Panc1 (cell line): ENCODE data around the gene ADAMTSL2. TPM values are rescaled to one million over a fixed set of nuclear protein-coding genes. Genes with fewer than 3 reads are reported as not detected.

Source experiments
- ATAC-seq: fragments of 200-7000 bp; cut with Tn5 transposase; 2 replicates; pipeline ENCODE4 v1.9.1; 2020; ENCODE audit warnings: mild to moderate bottlenecking, moderate library complexity
- BruUV-seq: library from RNA; stranded (reverse); fragments of 400-500 nt; replicated peaks from 2 replicates; lab custom pipeline; 2021; lab: Mats Ljungman, UMichigan
- CTCF ChIA-PET: fragments of 300-600 bp; sonication (Branson Sonifier 250); formaldehyde crosslinking; loops from one replicate; lab custom pipeline; 2022; ENCODE audit warnings: antibody characterized with exemption; lab: Charles Lee
- POLR2A ChIA-PET: fragments of 300-600 bp; sonication (Branson Sonifier 250); formaldehyde crosslinking; loops from one replicate; lab custom pipeline; 2022; ENCODE audit warnings: antibody characterized with exemption; lab: Charles Lee
- DNase-seq: peaks from one replicate; pipeline ENCODE4 v3.0.0-alpha.2; 2010; ENCODE audit warnings: low read depth, low spot score
- H3K27ac ChIP-seq: 2 replicates; pipeline ENCODE4 v1.5.1; 2011; ENCODE audit warnings: mild to moderate bottlenecking, low read length, inconsistent platforms
- H3K27me3 ChIP-seq: fragments of 200-500 bp; sonication (Bioruptor generic); 2 replicates; pipeline ENCODE4 v1.6.0; 2014; ENCODE audit warnings: low read length, inconsistent platforms; ENCODE audit not compliant: control insufficient read depth, insufficient read depth
- H3K36me3 ChIP-seq: fragments of 200-500 bp; sonication (Bioruptor generic); 2 replicates; pipeline ENCODE4 v1.5.1; 2014; ENCODE audit warnings: inconsistent platforms, mild to moderate bottlenecking, low read length, moderate library complexity; ENCODE audit not compliant: control insufficient read depth, insufficient read depth
- H3K4me1 ChIP-seq: 2 replicates; pipeline ENCODE4 v1.5.1; 2011; ENCODE audit warnings: inconsistent platforms, mild to moderate bottlenecking, low read length, moderate library complexity; ENCODE audit not compliant: control insufficient read depth, insufficient read depth
- H3K4me3 ChIP-seq, 2 experiments: 2 replicates each; pipeline ENCODE4 v1.5.1; 2011 to 2012; ENCODE audit warnings: low read depth in 2 of 2, low read length in 2 of 2, mild to moderate bottlenecking in 2 of 2, inconsistent platforms in 1 of 2, moderate library complexity in 1 of 2
- H3K9me3 ChIP-seq: fragments of 200-500 bp; sonication (Bioruptor generic); 2 replicates; pipeline ENCODE4 v1.5.1; 2014; ENCODE audit warnings: low read depth, mild to moderate bottlenecking, inconsistent platforms, low read length, moderate library complexity; ENCODE audit not compliant: control insufficient read depth, insufficient read depth
- POLR2AphosphoS5 ChIP-seq: IDR thresholded peaks from 2 replicates; pipeline ENCODE4 v1.6.1; 2012; ENCODE audit warnings: mild to moderate bottlenecking, low read depth, low read length, moderate library complexity
- SIN3A ChIP-seq: IDR thresholded peaks from 2 replicates; pipeline ENCODE4 v1.6.1; 2012; ENCODE audit warnings: low read depth, mild to moderate bottlenecking, low read length, moderate library complexity, borderline replicate concordance; ENCODE audit not compliant: insufficient read depth
- TCF7L2 ChIP-seq: IDR thresholded peaks from 2 replicates; pipeline ENCODE4 v1.6.1; 2011; ENCODE audit warnings: mild to moderate bottlenecking, low read depth, low read length, inconsistent platforms
- in situ Hi-C: cut with HindIII; loops from 2 replicates; pipeline ENCODE4 v1.10.0; 2016; ENCODE audit warnings: low sequenced_read_pairs, low pct_unique_long_range_greater_than_20kb
- intact Hi-C: fragments of 100-400 bp; cut with micrococcal nuclease; formaldehyde crosslinking; loops from one replicate; pipeline ENCODE4 v1.10.0; 2022; ENCODE audit not compliant: unreplicated experiment
- total RNA-seq: library from RNA; stranded (reverse); gene quantifications from one replicate; pipeline ENCODE4 v1.2.1, GENCODE V29; 2021; ENCODE audit not compliant: unreplicated experiment
- TF ChIP-seq, protein P1 (sequence below): fragments of 450-650 bp; IDR thresholded peaks from 2 replicates; pipeline ENCODE4 v1.5.1; 2017; ENCODE audit warnings: mild to moderate bottlenecking
- TF ChIP-seq, protein P2 (sequence below), 2 experiments: IDR thresholded peaks; 2 replicates each; pipeline ENCODE4 v1.6.1; 2011 to 2012; ENCODE audit warnings: low read depth in 2 of 2, control low read depth in 1 of 2, low read length in 1 of 2, mild to moderate bottlenecking in 1 of 2, moderate library complexity in 1 of 2; ENCODE audit not compliant: insufficient read depth in 1 of 2

The ADAMTSL2 gene
- total RNA-seq, 1 experiment from 2014 or later, result 0.10 TPM

DNA sequence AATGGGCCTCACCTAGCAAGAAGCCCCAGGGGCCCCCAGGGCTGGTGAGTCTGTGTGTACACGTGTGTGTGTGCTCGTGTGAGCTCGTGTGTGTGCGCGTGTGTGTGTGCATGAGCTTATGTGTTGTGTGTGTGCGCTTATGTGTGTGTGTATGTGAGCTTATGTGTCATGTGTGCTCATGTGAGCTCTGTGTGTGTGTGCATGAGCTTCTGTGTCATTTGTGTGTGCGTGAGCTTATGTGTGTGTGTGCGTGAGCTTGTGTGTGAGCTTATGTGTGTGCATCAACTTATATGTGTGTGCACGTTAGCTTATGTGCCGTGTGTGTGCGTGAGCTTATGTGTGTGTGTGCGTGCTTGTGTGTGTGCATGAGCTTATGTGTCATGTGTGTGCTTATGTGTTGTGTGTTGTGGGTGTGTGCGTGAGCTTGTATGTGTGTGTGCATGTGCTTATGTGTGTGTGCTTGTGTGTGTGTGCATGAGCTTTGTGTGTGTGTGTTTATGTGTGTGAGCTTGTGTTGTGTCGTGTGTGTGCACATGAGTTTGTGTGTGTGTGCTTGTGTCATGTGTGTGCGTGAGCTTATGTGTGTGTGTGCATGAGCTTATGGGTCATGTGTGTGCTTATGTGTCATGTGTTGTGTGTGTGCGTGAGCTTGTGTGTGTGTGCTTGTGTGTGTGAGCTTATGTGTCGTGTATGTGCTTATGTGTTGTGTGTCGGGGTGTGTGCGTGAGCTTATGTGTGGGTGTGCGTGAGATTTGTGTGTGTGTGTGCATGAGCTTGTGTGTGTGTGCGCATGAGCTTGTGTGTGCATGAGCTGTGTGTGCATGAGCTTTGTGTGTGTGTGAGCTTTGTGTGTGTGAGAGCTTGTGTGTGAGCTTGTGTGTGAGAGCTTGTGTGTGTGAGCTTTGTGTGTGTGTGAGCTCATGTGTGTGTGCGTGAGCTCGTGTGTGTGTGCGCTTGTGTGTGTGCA is 38.9 kb upstream of the ADAMTSL2 start:
- H3K27ac ChIP-seq, result no peak overlapping the region
- POLR2A ChIA-PET, result no interaction called here
- no peaks in the 10 kb centered on the region for H3K27me3 ChIP-seq
- H3K4me3 ChIP-seq, result no peak overlapping the region
- in situ Hi-C loops (no loop called here), intact Hi-C loops (no loop called here)
- CTCF ChIA-PET, result no interaction called here
- DNase-seq, result no peak
- ATAC-seq, result no peak
- no peaks in the 10 kb centered on the region for H3K36me3 ChIP-seq
- H3K9me3 ChIP-seq, result no peaks in the 10 kb centered on the region
- no peaks in the 10 kb centered on the region; the same call in 1 of the 2 replicates for H3K4me1 ChIP-seq
- TF ChIP-seq SIN3A (no peak), TCF7L2 (no peak), POLR2AphosphoS5 (no peak)
- TF ChIP-seq, protein P1, sequence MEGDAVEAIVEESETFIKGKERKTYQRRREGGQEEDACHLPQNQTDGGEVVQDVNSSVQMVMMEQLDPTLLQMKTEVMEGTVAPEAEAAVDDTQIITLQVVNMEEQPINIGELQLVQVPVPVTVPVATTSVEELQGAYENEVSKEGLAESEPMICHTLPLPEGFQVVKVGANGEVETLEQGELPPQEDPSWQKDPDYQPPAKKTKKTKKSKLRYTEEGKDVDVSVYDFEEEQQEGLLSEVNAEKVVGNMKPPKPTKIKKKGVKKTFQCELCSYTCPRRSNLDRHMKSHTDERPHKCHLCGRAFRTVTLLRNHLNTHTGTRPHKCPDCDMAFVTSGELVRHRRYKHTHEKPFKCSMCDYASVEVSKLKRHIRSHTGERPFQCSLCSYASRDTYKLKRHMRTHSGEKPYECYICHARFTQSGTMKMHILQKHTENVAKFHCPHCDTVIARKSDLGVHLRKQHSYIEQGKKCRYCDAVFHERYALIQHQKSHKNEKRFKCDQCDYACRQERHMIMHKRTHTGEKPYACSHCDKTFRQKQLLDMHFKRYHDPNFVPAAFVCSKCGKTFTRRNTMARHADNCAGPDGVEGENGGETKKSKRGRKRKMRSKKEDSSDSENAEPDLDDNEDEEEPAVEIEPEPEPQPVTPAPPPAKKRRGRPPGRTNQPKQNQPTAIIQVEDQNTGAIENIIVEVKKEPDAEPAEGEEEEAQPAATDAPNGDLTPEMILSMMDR, result no peak
- TF ChIP-seq, protein P2, sequence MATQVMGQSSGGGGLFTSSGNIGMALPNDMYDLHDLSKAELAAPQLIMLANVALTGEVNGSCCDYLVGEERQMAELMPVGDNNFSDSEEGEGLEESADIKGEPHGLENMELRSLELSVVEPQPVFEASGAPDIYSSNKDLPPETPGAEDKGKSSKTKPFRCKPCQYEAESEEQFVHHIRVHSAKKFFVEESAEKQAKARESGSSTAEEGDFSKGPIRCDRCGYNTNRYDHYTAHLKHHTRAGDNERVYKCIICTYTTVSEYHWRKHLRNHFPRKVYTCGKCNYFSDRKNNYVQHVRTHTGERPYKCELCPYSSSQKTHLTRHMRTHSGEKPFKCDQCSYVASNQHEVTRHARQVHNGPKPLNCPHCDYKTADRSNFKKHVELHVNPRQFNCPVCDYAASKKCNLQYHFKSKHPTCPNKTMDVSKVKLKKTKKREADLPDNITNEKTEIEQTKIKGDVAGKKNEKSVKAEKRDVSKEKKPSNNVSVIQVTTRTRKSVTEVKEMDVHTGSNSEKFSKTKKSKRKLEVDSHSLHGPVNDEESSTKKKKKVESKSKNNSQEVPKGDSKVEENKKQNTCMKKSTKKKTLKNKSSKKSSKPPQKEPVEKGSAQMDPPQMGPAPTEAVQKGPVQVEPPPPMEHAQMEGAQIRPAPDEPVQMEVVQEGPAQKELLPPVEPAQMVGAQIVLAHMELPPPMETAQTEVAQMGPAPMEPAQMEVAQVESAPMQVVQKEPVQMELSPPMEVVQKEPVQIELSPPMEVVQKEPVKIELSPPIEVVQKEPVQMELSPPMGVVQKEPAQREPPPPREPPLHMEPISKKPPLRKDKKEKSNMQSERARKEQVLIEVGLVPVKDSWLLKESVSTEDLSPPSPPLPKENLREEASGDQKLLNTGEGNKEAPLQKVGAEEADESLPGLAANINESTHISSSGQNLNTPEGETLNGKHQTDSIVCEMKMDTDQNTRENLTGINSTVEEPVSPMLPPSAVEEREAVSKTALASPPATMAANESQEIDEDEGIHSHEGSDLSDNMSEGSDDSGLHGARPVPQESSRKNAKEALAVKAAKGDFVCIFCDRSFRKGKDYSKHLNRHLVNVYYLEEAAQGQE (IDR thresholded peaks at IDR 0.05; ENCODE audit: insufficient read depth in 1 of 2, low read depth in 2 of 2, low read length in 1 of 2), result no peak
- no TSS peak for BruUV-seq

DNA sequence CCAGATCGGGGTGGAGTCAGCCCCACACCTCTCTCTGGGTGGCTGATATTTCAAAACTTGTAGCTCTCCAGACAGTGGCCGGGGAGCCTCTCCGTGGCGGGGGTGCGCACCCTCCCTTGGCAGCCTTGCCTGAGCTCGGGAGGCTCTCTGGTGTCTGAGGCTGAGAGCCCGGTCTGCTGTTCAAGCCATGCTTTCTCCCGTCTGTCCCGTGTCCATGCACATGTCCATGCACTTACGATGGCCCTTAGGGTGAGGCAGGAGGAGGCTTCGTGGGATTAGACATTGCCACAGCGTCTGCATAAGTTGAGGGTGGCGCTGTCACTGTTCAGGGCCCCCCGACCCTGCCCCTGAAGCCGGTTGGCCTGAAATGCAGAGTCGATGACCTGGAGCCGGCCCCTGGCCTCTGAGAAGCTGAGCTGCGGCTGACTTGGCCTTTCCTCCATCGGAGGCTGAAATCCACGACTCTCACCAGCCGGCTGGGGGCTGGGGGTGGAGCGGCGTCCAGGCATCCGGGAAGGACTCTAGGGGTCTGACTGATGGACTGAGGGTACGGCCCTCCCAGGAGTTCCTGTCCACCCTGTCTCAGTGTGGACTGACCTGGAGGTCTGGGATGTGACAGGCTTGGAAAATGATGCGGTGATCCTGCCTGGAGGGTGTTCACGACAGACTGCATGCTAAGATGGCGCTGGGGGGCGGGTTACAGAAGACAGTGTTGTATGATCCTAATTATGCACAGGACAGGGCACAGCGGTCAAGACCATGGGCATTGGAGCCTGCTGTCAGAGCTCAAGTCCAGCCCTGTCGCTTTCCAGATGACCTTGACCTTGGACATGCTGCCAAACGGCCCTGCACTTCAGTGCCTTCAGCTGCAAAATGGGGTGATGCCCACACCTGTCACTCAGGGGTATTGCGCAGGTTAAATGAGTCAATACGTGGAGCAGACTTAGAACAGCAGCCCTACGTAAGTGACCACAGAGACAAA is 37.4 kb upstream of the ADAMTSL2 start:
- CTCF ChIA-PET, result no interaction called here

More for the DNA sequence above, 37.4 kb upstream of the ADAMTSL2 start:
- POLR2A ChIA-PET, result no interaction called here
- Histone ChIP-seq H3K4me3 (no peak overlapping the region), H3K27ac (no peak overlapping the region), H3K27me3 (no peaks in the 10 kb centered on the region), H3K9me3 (peaks cover 6% of the 10 kb centered on the region; the same call in 1 of the 2 replicates), H3K4me1 (no peaks in the 10 kb centered on the region; the same call in 1 of the 2 replicates), H3K36me3 (no peaks in the 10 kb centered on the region)
- intact Hi-C loops, result no loop called here
- no peak for DNase-seq
- TF ChIP-seq TCF7L2 (no peak), POLR2AphosphoS5 (no peak), SIN3A (no peak)
- TF ChIP-seq, protein P2 (IDR thresholded peaks at IDR 0.05; ENCODE audit: insufficient read depth in 1 of 2, low read depth in 2 of 2, low read length in 1 of 2), result no peak
- TF ChIP-seq, protein P1, result no peak
- BruUV-seq, result no TSS peak
- in situ Hi-C loops, result no loop called here
- no peak for ATAC-seq
